Esophagus squamous epithelium (tissue), 4 donors: ENCODE measurements around the gene BMP7.

Experiments
- CTCF ChIP-seq, 6 experiments: fragments of 450-650 bp in 4 of 6; fragments of 200-600 bp in 2 of 6; sonication (generic) in 2 of 6; IDR thresholded peaks; one replicate each; pipeline ENCODE4 v1.5.1; 2016 to 2019; ENCODE audit warnings: antibody characterized with exemption in 6 of 6, mild to moderate bottlenecking in 4 of 6, moderate library complexity in 4 of 6
- POLR2A ChIP-seq, 4 donors: fragments of 450-650 bp; IDR thresholded peaks; one replicate each; pipeline ENCODE4 v1.6.1; 2017; ENCODE audit warnings: antibody characterized with exemption in 4 of 4, mild to moderate bottlenecking in 4 of 4, moderate library complexity in 3 of 4

- TF ChIP-seq POLR2A (IDR thresholded peaks at IDR 0.05) (no peak), CTCF (IDR thresholded peaks at IDR 0.05) (no peak)
These were observed 18.2 kb downstream of the BMP7 start for GRCh38 chr20:57248132-57248797.
